Kidney epithelial cell (primary cell): ENCODE results near the gene CYP1A2. TPM values are rescaled to one million over a fixed set of nuclear protein-coding genes. Genes with fewer than 3 reads are reported as not detected.

ENCODE experiments used
- DNase-seq: peaks from one replicate; pipeline ENCODE4 v3.0.0-alpha.2; 2010; ENCODE audit warnings: low read depth
- H3K27me3 ChIP-seq: 2 replicates; pipeline ENCODE4 v1.6.0; 2011; ENCODE audit warnings: low read length; ENCODE audit not compliant: control insufficient read depth, insufficient read depth
- H3K36me3 ChIP-seq: 2 replicates; pipeline ENCODE4 v1.5.1; 2011; ENCODE audit warnings: low read length; ENCODE audit not compliant: control insufficient read depth, insufficient read depth
- H3K4me3 ChIP-seq: 2 replicates; pipeline ENCODE4 v1.5.1; 2011; ENCODE audit warnings: low read depth, mild to moderate bottlenecking, control low read depth, low read length
- total RNA-seq: library from RNA; depleted of rRNA; stranded (reverse); fragments of >200 nt; gene quantifications from 2 replicates; pipeline ENCODE4 v1.2.3, GENCODE V29; 2015
- TF ChIP-seq, protein P1 (sequence below): IDR thresholded peaks from 2 replicates; pipeline ENCODE4 v1.5.1; 2011; ENCODE audit warnings: mild to moderate bottlenecking, moderate library complexity, low read length, control low read depth, inconsistent platforms; ENCODE audit not compliant: insufficient read depth, poor library complexity, severe bottlenecking

Gene CYP1A2
- total RNA-seq, 1 donor from 2014 or later, result not detected

DNA sequence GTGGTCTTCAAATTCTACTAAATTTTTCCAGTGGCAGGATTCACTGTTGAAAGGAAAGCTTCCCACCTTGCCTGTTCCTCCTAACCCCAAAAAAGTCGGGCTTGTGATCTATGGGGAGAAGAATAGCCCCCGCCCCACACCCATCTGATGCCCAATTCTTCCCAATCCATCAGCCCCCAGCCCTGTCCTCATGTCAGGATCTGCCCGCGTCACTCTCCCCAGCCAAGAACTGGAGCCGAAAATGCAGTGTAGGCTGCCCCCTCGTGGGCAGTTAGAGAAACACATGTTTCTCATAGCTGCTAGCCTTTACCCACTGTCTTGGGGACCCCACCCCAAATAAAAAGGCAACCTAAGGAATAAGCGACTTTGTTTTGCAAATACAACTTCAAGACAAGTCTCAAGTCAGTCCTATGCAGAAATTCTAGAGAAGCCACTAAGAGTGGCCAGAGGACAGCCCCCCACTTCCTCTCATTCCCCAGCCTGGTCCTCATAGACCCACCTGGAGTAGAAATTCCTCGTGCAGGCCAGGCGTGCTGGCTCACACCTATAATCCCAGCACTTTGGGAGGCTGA is 20.2 kb downstream of the CYP1A2 start:
- Histone ChIP-seq H3K27me3 (peaks cover 19% of the 10 kb centered on the region), H3K4me3 (no peak overlapping the region), H3K36me3 (no peaks in the 10 kb centered on the region)
- DNase-seq, result no peak
- TF ChIP-seq, protein P1, sequence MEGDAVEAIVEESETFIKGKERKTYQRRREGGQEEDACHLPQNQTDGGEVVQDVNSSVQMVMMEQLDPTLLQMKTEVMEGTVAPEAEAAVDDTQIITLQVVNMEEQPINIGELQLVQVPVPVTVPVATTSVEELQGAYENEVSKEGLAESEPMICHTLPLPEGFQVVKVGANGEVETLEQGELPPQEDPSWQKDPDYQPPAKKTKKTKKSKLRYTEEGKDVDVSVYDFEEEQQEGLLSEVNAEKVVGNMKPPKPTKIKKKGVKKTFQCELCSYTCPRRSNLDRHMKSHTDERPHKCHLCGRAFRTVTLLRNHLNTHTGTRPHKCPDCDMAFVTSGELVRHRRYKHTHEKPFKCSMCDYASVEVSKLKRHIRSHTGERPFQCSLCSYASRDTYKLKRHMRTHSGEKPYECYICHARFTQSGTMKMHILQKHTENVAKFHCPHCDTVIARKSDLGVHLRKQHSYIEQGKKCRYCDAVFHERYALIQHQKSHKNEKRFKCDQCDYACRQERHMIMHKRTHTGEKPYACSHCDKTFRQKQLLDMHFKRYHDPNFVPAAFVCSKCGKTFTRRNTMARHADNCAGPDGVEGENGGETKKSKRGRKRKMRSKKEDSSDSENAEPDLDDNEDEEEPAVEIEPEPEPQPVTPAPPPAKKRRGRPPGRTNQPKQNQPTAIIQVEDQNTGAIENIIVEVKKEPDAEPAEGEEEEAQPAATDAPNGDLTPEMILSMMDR, result peak; percentile 69

DNA sequence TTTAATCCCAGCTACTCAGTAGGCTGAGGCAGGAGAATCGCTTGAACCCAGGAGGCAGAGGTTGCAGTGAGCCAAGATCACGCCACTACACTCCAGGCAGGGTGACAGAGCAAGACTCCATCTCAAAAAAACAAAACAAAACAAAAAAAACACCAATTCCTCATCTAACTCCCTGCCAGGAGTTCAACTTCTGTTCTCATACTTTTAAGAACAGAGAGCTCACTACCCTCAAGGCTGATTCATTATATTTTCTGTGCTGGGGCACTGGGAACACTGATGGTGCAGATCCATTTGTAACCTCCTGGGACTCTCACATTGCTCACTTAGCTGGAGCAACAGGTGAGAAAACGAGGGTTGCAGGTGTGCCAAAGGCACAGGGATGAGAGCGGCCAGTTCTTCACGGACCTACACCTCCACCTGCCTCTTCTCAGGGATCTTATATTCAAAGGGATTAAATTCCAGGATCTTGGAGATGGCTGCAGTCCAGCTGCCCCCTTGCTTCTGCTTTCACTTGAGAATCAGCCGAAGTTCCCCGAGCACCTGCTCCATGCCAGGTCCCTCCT is 20.9 kb downstream of the CYP1A2 start:
- H3K27me3 ChIP-seq, result peaks cover 19% of the 10 kb centered on the region
- TF ChIP-seq, protein P1, result no peak
- H3K36me3 ChIP-seq, result no peaks in the 10 kb centered on the region
- no peak overlapping the region for H3K4me3 ChIP-seq
- no peak for DNase-seq

DNA sequence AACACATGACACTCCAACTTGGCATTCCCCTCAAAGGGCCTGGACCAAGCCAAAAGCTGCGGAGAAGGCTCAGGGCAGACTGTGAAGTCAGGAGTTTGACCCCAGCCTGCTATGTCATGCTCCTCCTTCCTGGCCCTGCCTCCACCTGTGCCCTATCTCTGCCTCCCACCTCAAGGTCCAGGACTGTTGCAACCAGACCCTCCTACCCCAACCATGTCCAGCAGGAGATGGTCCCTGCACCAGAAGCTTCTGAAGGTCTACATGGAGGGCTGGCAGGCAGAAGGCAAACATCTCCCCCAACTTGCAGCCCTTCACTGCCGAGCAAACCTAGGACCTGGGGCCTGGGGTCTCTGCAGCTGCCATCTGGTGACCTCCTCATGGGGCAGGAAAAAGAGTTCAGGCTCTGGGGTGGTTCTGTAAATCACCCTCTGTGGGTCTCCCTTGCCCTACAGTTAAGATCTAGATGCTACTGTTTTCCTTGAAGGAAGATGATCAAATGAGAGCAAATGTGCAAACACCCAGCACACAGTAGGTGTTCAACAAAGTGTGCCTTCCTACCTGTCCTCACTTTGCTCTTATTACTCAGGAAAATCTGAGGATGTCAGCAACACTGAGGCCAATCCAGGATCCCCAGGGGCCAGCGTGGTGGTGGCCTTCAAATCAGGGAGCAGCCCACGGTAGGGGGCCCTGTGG is 21.7 kb downstream of the CYP1A2 start:
- Histone ChIP-seq H3K27me3 (peaks cover 19% of the 10 kb centered on the region), H3K36me3 (no peaks in the 10 kb centered on the region), H3K4me3 (no peak overlapping the region)
- TF ChIP-seq, protein P1, result no peak
- DNase-seq, result no peak

DNA sequence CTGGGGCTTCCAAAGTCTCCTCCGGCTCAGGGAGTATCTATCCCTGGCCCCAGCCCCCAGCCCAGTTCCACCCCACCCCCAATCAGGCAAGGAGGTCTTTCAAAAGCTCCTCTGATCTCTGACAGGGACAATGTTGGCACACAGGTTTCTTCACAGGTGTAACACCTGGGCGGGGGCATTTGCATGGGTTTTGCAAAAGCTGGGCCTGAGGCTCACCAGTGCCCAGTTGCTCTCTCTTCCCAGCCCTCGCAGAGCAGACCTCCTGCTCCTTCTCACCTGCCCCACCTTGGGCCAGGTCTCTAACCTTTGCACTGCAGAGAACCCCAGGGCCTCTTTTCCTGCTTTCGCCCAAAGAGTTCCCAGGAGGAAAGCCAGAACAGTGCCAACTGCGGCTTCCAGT is 24.7 kb downstream of the CYP1A2 start:
- H3K36me3 ChIP-seq, result no peaks in the 10 kb centered on the region
- DNase-seq, result no peak
- TF ChIP-seq, protein P1, result no peak

DNA sequence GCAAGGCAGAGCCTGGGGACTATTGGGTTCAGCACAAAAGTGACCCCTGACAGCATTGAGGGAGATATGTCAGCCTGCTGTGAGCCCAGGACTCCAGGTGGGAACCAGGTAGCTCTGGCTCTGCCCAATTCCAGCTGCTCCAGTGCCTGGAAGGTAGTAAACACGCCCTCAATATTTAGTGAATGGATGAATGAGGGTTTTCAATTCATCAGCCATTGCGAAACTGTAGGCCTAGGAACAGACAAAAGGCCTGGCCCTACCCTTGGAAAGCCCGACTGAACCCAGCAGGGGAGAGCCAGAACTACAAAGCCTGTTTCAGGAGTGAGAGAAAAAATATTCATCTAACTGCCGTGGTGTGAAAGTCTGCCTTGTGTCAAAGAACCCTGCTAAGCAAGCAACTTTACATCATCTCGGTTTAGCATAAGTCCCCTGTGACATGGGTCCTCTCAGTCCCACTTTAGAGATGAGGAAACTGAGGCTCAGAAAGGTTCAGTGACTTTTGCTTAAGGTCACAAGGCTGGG is 25.1 kb downstream of the CYP1A2 start:
- peaks cover 16% of the 10 kb centered on the region for H3K27me3 ChIP-seq
- DNase-seq, result no peak
- H3K36me3 ChIP-seq, result no peaks in the 10 kb centered on the region
- TF ChIP-seq, protein P1, result no peak
- no peak overlapping the region for H3K4me3 ChIP-seq

More for the DNA sequence above, 24.7 kb downstream of the CYP1A2 start:
- Histone ChIP-seq H3K4me3 (no peak overlapping the region), H3K27me3 (peaks cover 16% of the 10 kb centered on the region)
